ENCODE measurements around the gene GPR62. TPM values are rescaled to one million over a fixed set of nuclear protein-coding genes. Genes with fewer than 3 reads are reported as not detected.

Gene GPR62
- total and polyA plus RNA-seq, 9 of the 15 experiments (the other 6 are each of a cell fraction or from before 2014, with no cell fraction given), result not detected

- TF ChIP-seq, protein P1, sequence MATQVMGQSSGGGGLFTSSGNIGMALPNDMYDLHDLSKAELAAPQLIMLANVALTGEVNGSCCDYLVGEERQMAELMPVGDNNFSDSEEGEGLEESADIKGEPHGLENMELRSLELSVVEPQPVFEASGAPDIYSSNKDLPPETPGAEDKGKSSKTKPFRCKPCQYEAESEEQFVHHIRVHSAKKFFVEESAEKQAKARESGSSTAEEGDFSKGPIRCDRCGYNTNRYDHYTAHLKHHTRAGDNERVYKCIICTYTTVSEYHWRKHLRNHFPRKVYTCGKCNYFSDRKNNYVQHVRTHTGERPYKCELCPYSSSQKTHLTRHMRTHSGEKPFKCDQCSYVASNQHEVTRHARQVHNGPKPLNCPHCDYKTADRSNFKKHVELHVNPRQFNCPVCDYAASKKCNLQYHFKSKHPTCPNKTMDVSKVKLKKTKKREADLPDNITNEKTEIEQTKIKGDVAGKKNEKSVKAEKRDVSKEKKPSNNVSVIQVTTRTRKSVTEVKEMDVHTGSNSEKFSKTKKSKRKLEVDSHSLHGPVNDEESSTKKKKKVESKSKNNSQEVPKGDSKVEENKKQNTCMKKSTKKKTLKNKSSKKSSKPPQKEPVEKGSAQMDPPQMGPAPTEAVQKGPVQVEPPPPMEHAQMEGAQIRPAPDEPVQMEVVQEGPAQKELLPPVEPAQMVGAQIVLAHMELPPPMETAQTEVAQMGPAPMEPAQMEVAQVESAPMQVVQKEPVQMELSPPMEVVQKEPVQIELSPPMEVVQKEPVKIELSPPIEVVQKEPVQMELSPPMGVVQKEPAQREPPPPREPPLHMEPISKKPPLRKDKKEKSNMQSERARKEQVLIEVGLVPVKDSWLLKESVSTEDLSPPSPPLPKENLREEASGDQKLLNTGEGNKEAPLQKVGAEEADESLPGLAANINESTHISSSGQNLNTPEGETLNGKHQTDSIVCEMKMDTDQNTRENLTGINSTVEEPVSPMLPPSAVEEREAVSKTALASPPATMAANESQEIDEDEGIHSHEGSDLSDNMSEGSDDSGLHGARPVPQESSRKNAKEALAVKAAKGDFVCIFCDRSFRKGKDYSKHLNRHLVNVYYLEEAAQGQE (IDR thresholded peaks at IDR 0.05; ENCODE audit: borderline replicate concordance), result peak; percentile 99
- TF ChIP-seq, protein P1 (CRISPR knock-in tag; IDR thresholded peaks at IDR 0.05; ENCODE audit: low read depth), result peak; percentile 95
- TF ChIP-seq, protein P2, sequence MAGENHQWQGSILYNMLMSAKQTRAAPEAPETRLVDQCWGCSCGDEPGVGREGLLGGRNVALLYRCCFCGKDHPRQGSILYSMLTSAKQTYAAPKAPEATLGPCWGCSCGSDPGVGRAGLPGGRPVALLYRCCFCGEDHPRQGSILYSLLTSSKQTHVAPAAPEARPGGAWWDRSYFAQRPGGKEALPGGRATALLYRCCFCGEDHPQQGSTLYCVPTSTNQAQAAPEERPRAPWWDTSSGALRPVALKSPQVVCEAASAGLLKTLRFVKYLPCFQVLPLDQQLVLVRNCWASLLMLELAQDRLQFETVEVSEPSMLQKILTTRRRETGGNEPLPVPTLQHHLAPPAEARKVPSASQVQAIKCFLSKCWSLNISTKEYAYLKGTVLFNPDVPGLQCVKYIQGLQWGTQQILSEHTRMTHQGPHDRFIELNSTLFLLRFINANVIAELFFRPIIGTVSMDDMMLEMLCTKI (IDR thresholded peaks at IDR 0.05; ENCODE audit: partially characterized antibody), result no peak
- TF ChIP-seq KDM2B (CRISPR knock-in tag; IDR thresholded peaks at IDR 0.05) (no peak), CBX3 (IDR thresholded peaks at IDR 0.05; ENCODE audit: borderline replicate concordance in 1 of 2, low read length in 2 of 2) (no peak)
Measured at GRCh38 chr3:51929420-51930003, 25.7 kb upstream of the GPR62 start (continued).

Data from K562 (cell line).